Measurements from ENCODE around the gene PPP1R16B. TPM values are rescaled to one million over a fixed set of nuclear protein-coding genes. Genes with fewer than 3 reads are reported as not detected.

PPP1R16B gene
- total RNA-seq = under 0.01 and 0.21 TPM in 2 replicates

DNA sequence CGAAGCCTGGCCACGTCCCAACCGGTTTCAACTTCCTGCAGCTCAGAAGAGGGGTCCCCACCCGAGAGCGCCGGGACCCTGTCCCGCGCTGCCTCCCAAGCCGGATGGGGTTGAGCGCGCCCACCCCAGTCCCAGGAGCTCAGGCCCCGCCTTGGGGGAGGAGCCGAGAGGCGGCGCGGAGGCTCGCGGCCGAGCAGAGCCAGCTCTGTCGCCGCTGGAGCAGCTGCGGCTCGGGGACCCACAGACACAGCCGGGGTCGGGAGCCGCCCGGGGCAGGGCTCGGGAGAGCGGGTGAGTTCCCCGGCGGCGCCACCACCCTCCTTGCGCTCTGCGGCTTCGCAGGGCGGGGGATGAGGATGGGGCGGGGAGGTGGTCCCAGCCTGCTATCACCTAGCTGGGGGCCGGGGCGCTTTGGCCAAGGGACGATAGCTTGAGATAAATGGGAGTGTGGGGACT is at the start of gene PPP1R16B:
Gene PPP1R16B (plus strand): TSS at position 196 of the 456 bp plus-strand sequence. CDS start 30,229 bp downstream, outside the sequence.

DNA sequence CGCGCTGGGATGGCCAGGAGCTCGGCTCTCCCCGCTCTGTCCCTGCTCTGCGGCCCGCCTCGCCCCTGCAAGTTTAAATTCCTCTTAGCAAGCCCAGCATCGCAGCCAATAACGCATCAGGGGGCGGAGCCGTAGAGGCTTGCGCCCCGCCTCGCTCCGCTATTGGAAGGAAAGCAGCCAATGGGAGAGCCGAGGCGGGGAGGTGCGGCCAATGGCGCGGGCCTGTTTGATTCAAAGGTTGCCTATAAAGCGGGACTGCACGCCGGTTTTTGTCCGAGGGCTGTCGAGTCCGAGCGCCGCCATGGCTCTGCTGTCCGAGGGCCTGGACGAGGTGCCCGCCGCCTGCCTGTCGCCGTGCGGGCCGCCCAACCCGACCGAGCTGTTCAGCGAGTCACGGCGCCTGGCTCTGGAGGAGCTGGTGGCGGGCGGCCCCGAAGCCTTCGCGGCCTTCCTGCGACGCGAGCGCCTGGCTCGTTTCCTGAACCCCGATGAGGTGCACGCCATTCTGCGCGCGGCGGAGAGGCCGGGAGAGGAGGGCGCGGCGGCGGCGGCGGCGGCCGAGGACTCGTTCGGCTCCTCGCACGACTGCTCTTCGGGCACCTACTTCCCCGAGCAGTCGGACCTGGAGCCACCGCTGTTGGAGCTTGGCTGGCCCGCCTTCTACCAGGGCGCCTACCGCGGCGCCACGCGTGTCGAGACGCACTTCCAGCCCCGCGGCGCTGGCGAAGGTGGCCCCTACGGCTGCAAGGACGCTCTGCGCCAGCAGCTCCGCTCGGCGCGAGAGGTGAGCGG is 120.8 kb downstream of the PPP1R16B start, which contains the start of gene FAM83D:
Gene FAM83D (plus strand): TSS at position 276 of the 792 bp plus-strand sequence. CDS start 26 bp downstream, at position 302.

DNA sequence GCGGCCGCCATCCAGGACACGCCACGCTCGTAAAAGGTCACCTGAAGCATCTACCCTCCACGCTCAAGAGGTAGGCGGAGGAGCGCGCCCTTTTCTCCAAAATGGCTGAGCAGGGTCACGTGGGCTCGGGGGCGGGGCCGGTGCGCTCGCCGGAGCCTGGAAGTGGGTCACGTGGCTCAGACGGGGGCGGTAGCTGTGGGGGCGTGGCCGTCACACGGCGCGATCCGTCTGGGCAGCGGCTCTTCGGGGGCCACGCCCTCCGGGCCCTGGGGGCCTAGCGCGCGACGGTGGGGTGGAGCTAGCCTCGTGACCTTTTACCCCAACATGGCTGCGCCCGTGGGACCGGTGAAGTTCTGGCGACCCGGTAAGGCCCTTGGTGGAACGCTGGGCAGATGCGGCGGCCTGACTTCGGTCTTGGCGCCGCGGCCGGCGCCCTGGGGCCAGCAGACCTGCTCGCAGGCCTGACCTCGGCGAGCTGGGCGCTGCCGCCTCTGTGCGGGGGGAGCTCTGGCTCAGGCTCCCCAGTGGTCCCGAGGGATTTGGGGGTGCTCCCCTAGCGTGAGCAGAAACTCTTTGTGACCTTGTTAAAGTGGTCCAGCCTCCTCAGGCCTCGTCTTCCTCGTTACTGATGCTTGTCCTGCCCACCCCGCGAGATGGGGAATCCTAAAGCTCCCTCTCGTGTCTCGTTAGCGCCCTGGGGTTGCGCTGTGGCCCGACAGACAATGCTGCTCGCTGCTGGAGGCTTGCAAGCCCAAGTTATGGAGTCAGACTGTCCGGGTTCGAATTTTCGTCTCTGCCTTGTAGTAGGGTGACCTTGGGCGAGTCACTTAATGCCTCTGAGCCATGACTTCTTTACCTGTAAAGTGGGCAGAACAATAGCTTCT is 156.8 kb downstream of the PPP1R16B start, which contains the start of gene DHX35:
Gene DHX35 (plus strand): TSS at position 301 of the 884 bp plus-strand sequence. CDS start 24 bp downstream, at position 325.

Other genes starting within 250 kb of the PPP1R16B start
- gene ADIG, start 224.5 kb upstream of the PPP1R16B start, total RNA-seq = not detected in 2 replicates
- 0.68 and 4.3 TPM in 2 replicates for gene ARHGAP40, start 203.9 kb upstream of the PPP1R16B start, total RNA-seq
- not detected in 2 replicates for gene SLC32A1, start 81.2 kb upstream of the PPP1R16B start, total RNA-seq
- gene ACTR5, start 57.2 kb upstream of the PPP1R16B start, total RNA-seq = 10.3 and 14.0 TPM in 2 replicates
- gene FAM83D, start 120.7 kb downstream of the PPP1R16B start, total RNA-seq = 0.78 and 1.7 TPM in 2 replicates
- gene DHX35, start 156.6 kb downstream of the PPP1R16B start, total RNA-seq = 9.9 and 11.1 TPM in 2 replicates